ENCODE results near the gene CFB.
A peak's percentile ranks its signal among the peaks of the same experiment; 100 is the strongest.
"Not testable (repeated sequence)": the region's sequence is repeated elsewhere in the genome, so short reads cannot be mapped to it uniquely, and the experiment has no call there.

CFB gene
- total RNA-seq, result 0 reads per million in 4 experiments

DNA sequence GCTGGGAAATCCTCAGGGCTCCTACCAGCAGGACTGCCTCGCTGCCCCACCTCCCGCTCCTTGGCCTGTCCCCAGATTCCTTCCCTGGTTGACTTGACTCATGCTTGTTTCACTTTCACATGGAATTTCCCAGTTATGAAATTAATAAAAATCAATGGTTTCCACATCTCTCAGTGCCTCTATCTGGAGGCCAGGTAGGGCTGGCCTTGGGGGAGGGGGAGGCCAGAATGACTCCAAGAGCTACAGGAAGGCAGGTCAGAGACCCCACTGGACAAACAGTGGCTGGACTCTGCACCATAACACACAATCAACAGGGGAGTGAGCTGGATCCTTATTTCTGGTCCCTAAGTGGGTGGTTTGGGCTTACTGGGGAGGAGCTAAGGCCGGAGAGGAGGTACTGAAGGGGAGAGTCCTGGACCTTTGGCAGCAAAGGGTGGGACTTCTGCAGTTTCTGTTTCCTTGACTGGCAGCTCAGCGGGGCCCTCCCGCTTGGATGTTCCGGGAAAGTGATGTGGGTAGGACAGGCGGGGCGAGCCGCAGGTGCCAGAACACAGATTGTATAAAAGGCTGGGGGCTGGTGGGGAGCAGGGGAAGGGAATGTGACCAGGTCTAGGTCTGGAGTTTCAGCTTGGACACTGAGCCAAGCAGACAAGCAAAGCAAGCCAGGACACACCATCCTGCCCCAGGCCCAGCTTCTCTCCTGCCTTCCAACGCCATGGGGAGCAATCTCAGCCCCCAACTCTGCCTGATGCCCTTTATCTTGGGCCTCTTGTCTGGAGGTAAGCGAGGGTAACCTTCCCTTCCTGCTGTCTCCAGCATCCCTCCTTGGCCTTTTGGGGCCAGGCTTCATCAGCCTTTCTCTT, at the start of gene CFB:
CFB (plus strand) TSS at position 589 of the 863 bp plus-strand sequence; CDS start at position 716, 127 bp downstream.
- no peak for DNase-seq

DNA sequence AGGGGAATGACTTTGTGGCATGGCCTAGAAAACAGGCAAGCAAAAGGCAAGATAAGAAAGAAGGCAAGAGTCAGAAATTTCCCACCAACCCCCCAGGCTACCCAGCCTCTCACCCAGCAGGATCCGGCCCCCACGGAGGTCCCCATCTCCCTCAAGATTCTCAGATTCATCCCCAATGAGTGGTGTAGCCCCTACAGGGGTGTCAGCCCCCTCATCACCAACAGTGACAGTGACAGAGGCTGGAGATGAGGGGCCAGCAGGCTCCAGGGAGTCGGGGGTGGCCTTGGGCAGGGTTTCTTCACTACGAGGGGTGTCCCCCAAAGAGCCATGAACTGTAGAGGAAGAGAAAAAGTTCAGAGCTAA, 49.4 kb upstream of the CFB start:
- DNase-seq, result no peak

DNA sequence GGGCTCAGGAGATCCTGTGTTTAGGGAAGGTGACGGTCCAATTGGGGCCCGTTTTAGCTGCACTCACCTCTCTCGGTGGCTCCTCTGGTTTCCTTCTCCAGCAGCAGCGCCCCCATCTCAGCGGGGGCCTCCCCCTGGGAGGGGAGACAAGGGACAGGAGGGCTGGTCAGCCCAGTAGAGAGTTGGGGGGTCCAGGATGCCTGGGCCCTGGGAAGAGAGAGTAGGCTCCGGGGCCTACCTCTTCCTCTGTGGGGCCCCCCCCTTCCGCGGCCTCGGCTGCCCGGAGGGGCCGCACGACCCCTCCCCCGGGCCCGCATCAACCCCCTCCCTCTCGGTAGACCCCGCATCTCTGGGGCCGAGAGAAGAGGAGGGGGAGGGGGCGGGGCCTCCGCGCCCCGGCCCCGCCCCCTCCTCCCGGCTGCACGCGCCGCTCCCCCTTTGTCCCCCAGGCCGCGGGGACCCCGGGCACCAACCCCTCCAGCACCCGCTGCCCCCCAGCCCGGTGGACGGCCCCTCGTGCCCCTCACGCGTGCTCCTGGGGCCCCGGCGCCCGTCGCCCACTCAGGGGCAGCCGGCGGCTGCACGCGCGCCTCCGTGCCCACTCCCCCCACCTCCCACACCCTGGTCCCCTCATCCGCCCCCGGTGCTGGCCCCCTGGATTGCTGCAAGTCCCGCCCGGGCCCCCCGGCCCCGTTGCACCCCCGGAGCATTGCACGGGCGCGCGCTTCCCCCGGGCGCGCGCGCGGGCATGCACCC, 48.9 kb upstream of the CFB start:
- no peak for DNase-seq

DNA sequence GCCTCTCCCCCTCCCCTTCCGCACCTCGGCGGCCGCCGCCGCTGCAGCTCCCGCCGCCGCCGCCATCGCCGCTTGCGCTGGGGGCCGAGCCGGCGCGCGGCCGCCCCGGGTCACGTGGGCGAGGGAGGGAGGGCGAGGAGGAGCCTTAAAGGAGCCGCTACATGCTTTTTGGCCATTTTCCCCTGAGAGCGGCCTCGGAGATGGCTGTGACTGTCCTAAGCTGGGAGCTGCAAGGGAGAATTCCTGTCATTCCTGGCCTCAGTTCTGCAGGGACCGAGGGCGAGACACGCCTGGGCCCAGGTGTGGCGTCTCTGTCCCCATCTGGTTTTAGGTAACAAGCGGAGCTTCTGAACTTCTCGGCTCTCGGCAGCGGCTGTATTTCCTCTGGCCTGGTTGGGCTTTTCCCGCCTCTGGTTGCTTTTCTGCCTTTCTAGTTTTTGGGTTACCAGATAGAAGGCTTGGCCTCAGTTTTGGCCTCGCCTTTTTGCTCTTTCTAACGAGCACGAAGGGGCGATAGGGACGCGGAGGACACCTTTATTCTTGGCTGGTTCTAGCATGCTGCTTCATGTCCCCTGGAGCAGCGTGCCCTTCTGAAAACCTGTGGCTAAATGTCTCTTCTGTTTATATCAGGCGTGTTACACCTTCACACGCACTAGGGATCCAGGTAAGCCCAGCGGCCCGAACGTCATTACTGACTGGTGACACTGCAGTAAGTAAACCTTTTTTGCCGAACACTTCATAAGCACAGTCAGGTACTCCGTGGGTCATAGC, 48.1 kb upstream of the CFB start, which contains the start of gene EHMT2:
EHMT2 (minus strand) TSS at position 87 of the 771 bp plus-strand sequence; CDS start at position 66, 21 bp downstream.
- peak; percentile 70 for DNase-seq

DNA sequence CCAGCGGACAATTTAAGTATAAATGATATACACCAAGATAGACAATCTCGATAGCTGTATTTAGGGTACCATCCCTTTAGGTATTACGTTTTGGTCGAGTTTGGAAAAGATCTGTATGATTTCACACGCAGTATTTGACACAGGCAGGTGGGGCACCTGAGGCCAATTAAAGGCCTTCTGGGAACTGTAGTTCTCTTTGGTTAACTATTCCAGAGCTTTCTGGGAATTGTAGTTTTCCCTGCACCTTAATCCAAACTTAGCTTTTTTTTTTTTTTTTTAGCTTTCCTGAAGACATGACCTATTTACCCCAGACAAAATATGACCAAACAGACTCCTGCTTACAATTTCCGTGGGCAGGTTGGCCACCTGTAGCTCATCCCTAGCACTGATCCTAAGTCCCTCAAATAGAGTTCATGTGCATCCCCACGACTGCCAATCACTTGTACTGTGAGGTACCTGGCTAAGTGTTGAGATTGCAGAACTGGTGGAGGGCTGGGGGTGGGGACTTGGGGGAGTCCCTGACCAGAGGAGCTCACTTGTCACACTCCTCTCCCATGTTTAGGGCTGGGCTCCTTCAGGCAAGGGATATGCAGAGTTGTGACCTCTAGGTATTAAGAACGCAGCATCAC, 47.4 kb upstream of the CFB start:
- no peak for DNase-seq

DNA sequence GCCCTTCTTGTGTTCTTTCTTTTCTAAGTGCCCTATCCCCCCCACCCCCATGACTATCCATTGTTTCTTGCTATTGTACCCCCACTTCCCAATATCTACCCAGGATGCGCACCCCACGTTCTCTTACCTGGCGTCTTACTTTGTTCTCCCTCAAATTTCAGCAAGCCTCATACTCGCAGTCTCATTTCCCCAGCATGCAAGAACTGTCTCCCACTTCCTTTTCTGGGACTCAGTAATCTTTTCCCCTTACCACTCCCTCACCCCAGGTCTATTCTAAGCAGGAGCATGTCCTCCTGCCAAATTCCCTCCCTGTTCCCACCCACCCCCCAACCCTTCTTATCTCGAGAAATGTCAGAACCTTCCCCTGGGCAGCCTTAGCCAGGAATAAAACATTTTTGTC, 46.7 kb upstream of the CFB start:
- no peak for DNase-seq

DNA sequence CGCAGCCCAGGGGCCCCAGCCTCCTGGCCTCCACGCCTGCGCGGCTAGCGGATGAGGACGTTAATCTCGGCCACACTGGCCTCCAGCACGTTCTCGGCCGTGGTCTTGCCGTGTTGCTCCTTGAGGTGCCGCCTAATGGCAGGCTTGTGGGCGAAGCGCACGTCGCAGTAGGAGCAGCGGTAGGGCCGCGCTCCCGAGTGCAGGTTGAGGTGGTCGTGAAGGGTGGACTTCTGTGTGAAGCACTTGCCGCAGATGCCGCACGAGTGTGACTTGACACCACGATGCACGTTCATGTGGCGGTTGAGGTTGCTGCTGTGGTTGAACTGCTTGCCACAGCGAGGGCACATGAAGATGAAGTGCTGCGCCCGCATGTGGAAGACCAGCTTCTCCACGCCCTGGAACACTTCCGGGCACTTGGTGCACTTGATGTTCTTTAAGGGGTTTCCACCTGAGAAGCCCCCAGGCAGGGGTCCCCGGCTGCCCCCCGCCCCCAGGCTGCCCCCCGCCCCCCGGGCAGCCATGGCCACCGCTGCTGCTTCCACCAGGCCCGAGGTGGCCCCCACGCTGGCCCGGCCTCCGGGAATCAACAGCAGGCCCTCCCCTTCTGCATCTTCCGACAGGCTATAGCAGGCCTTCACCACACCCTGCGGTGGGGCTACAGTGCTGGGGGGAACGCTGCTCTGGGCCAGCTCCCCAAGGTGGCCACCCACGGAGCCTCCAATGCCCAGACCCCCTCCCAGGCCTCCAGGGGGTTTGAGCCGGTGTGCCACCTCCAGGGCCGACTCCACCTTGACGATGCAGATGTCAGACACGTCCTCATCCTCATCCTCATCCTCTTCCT, 45.8 kb upstream of the CFB start:
- no peak for DNase-seq

DNA sequence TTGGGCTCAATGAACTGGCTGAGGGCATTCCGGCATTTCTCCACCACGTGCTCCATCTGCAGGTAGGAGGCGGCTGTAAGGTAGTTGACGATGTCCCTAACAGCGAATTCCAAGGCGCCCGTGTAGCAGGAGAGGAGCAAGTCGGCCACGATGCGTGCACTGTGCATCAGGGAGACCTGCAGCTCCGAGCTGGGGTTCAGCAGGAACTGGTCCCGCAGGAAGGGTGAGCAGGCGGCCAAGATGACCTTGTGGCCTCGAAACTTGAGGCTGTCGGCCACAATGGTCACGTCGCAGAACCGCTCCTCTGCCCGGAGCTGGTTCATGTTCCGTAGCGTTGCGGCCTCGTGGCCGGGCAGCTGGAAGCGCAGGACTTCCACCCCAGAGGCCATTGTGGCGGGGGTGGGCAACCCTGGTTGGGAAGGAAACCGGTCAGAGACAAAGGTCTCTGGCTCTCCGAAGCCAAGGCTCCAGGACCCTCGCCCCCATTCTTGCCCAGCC, 44.9 kb upstream of the CFB start:
- no peak for DNase-seq

DNA sequence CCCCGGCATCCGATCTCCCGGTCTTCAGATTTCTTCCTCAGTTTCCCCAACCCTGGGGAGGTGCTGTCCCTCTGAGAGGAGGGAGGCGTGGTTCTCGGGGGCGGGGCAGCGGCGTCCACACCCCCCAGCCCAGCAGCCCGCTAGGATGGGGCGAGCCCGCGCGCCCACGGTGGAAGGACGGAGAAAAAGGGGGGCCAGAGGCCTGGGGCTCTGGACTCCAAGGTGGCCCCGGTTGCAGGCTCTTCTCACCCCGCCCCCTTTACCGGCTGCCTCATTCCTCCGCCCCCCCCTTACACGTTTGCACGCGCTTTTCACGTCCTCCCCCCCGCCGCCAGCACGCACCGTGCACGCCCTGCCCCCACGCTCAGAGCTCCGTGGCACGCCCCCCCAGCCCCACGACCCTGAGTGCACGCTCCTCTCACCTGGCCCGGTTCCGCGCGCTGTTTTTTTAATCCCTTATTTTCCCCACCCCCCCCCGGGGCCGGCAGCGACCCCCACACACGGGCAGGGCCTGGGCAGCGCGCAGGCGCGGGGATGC, 44.4 kb upstream of the CFB start:
- DNase-seq, result no peak

DNA sequence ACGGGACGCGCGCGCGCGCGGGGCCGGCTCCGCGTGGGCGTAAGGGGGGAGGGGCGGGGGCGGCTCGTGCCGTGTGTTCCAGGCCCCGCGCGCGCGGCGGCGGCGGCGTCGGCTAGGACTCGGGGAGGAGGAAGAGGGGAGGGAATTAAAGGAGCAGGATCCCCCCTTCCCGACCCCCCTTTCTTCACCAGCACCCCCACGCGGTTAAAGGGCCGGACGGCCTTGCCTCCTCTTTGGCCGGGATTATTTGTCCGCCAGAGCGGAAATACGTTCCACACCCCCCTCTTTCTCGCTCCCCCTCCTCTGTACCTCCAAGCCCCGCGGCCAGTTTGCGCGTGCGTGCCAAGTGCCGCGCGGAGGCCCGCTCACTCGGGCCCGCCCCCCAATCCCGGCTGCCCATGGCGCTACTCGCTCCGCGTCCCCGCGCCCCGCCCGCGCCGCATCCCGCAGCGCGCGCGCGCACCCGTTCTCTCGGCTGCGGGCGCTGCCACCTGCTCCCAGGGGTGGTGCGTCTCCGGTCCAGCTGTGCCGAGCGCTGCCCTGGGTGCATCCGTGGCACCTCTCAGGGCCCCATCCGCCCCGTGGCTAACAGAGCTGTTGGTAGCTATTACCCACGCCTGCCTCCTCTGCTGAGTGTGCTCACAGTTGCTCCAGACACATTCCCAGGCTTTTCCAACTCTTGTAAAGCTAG, 43.8 kb upstream of the CFB start, which contains the start of gene ZBTB12:
ZBTB12 (minus strand) TSS at position 134 of the 691 bp plus-strand sequence. CDS start 781 bp downstream, outside the sequence.
- DNase-seq, result peak; percentile 79

DNA sequence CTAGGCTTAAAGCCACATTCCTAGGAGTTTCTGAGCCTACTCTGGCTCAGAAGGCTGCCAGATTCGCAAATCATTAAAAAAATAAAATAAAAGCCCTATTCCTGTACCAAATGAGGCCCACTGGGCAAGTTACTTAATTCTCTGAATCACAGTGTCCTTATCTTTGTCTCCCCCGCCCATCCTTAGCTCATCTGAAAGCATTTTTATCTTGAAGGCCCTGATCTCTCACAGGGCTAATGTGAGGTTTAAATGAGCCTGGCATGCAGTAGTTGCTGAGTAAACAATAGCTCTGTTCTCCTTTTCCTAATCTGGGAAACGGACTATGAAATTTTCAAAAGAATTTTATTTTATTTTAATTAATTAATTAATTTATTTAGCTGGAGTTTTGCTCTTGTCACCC, 41.9 kb upstream of the CFB start:
- DNase-seq, result no peak

DNA sequence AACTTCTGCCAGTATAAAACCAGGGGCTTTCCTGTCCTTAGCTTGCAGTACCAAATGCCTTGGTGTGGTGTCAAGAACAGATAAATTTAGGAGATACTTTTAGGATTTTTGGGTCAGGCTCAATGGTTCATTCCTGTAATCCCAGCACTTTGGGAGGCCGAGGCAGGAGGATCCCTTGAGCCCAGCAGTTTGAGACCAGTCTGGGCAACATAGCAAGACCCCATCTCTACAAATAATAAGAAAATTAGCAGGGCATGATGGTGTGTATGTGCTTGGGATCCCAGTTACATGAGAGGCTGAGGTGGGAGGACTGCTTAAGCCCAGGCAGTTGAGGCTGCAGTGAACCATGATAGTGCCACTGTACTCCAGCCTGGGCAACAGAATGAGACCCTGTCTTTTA, 40.9 kb upstream of the CFB start:
- DNase-seq, result no peak

DNA sequence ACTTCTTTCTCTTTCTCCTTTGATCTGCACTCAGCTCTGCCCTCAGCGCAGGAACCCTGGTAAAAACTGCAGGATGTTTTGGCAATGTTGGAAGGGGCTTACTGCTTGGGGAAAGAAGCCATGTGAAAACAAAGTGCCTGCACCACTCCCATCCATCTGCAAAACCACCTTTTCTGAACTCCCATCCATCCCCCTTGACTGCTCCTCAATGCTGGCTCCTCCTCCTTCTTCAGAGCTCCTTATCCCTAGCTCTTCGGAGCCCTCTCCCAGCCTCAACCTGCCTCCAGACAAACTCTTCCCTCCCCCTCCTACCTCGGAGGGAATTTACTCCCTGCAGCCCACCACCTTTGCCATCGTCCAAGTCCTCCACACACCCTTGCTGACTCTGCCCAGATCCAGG, 39.8 kb upstream of the CFB start:
- DNase-seq, result no peak

DNA sequence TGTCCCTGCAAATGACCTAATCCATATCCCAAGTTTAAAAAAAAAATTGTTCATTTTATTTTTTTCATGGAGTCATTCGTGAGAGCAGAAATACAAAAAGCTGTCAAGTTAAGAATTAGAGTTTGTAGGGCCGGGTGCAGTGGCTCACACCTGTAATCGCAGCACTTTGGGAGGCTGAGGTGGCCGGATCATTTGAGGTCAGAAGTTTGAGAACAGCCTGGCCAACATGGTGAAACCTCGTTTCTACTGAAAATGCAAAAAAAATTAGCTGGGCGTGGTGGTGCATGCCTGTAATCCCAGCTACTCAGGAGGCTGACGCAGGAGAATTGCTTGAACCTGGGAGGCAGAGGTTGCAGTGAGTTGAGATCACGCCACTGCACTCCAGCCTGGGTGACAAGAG, 39.2 kb upstream of the CFB start:
- DNase-seq, result not testable (repeated sequence)

DNA sequence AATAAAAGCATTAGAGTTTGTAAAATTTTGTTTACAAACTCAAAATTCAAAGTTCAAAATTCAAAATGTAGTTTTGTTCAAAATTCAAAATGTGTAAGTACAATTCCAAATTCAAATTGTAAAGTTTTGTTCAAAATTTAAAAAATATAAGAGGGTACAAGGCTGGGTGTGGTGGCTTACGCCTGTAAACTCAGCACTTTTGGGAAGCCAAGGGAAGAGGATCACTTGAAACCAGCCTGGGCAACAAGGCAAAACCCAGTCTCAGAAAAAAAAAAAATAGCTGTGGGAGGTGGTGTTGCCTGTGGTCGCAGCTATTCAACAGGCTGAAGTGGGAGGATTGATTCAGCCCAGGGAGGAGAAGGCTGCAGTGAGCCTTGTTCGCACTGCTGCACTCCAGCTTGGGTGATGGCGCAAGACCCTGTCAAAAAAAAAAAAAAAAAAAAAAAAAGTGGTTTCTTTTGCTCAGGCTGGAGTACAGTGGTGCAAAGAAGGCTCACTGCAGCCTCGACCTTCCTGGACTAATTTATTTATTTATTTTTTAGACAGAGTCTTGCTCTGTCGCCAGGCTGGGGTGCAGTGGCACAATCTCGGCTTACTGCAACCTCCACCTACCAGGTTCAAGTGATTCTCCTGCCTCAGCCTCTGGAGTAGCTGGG, 38.6 kb upstream of the CFB start:
- DNase-seq, result no peak

DNA sequence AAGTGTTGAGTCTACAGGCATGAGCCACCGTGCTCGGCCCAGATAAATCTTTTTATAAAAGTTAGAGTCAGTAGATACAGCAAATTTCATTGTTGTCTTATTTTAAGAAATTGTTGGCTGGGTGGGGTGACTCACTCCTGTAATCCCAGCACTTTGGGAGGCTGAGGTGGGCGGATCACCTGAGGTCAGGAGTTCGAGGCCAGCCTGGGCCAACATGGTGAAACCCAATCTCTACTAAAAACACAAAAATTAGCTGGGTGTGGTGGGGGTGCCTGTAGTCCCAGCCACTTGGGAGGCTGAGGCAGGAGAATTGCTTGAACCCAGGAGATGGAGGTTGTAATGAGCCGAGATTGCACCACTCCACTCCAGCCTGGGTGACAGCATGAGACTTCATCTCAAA, 37.6 kb upstream of the CFB start:
- DNase-seq, result not testable (repeated sequence)

DNA sequence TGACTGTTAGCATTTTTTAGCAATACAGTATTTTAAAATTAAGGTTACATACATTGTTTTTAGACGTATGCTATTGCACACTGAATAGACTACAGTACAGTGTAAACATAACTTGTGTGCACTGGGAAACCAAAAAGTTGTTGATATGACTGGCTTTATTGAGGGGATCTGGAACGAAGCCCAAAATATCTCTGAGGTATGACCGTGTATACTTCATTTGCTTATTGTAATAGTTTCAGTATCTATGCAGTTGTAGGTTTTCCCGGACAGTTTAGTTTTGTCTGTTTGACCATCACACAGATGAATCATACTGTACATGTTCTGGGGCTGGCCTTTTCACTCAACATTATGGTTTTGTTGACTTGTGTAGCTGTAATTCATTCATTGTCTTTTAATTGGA, 37.1 kb upstream of the CFB start:
- no peak for DNase-seq

DNA sequence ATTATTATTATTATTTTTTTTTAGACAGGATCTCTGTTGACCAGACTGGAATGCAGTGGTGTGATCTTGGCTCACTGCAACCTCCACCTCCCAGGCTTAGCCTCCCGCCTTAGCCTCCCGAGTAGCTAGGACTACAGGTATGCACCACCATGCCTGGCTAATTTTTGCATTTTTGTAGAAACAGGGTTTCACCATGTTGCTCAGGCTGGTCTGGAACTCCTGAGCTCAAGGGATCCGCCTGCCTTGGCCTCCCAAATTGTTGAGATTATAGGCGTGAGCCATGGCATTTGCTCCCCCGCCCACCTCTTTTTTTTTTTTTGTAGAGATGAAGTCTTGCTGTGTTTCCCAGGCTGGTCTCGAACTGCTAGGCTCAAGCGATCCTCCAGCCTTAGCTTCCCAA, 36.6 kb upstream of the CFB start:
- not testable (repeated sequence) for DNase-seq

DNA sequence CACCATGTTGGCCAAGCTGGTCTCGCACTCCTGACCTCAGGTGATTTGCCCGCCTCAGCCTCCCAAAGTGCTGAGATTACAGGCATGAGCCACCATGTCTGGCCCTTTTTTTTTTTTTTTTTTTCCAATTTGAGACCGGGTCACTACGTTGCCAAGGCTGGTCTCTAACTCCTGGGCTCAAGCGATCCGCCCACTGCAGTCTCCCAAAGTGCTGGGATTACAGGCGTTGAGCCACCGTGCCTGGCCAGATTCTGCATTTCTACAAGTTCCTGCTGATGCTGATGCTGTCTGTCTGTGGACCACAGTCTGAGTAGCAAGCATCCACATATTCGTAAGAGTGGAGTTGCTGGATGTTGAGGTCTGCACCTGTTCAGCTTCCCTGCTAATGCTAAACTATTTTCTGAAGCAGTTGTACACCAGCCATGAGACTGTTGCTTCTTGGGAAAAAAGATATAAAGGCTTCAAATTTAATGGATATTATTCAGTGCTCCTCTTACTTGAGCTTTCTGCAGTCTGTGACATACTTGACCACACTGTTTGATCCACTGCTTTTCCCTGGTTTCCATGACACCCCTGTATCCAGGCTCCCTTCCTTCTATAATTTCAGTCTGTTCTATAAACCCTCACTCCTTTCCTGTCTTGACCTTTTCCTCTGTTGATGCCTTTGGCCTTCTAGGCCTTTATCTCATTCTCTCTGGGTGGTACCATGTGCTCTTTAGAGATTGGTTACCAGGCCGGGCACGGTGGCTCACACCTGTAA, 33.9 kb upstream of the CFB start:
- DNase-seq, result no peak
